Breast epithelium (tissue), 3 donors: ENCODE data around the gene NHLRC2.

Experiments used
- CTCF ChIP-seq, 3 donors: fragments of 450-650 bp; IDR thresholded peaks; one replicate each; pipeline ENCODE4 v1.5.1; 2016 to 2017; ENCODE audit warnings: antibody characterized with exemption in 3 of 3, mild to moderate bottlenecking in 3 of 3, moderate library complexity in 3 of 3
- POLR2AphosphoS5 ChIP-seq, 3 donors: sonication (generic); formaldehyde crosslinking; IDR thresholded peaks; one replicate each; pipeline ENCODE4 v1.6.1; 2017; ENCODE audit warnings: antibody characterized with exemption in 3 of 3

- TF ChIP-seq CTCF (IDR thresholded peaks at IDR 0.05): no peak
- TF ChIP-seq POLR2AphosphoS5 (IDR thresholded peaks at IDR 0.05): no peak
Measured at GRCh38 chr10:113891476-113891875, 37.0 kb downstream of the NHLRC2 start.
